ENCODE results near the gene MAGEA9B. TPM values are rescaled to one million over a fixed set of nuclear protein-coding genes. Genes with fewer than 3 reads are reported as not detected.
"Not testable (repeated sequence)": the region's sequence is repeated elsewhere in the genome, so short reads cannot be mapped to it uniquely, and the experiment has no call there.

The MAGEA9B gene
- not detected for total RNA-seq

GRCh38 chrX:149587359-149587758, at the start of gene MAGEA9B:
Gene MAGEA9B (minus strand): TSS chrX:149587459. CDS start chrX:149583179, 4,280 bp downstream.
- not testable (repeated sequence) for DNase-seq

- DNase-seq, result no peak
Measured at GRCh38 chrX:149633511-149633910, 46.3 kb upstream of the MAGEA9B start.

- DNase-seq, result peak; percentile 80
Measured at GRCh38 chrX:149631234-149632165, 44.2 kb upstream of the MAGEA9B start, which contains the start of gene TMEM185A. Gene TMEM185A (minus strand): TSS chrX:149631792. CDS start chrX:149631580, 212 bp downstream.

- DNase-seq, result peak; percentile 42
Measured at GRCh38 chrX:149630681-149631233, 43.5 kb upstream of the MAGEA9B start.

- peak; percentile 0 for DNase-seq
Measured at GRCh38 chrX:149629730-149630387, 42.6 kb upstream of the MAGEA9B start.

GRCh38 chrX:149628768-149629167, 41.5 kb upstream of the MAGEA9B start:
- DNase-seq, result no peak

GRCh38 chrX:149628280-149628679, 41.0 kb upstream of the MAGEA9B start:
- no peak for DNase-seq

GRCh38 chrX:149626829-149627228, 39.6 kb upstream of the MAGEA9B start:
- not testable (repeated sequence) for DNase-seq

GRCh38 chrX:149619662-149620061, 32.4 kb upstream of the MAGEA9B start:
- not testable (repeated sequence) for DNase-seq

- DNase-seq, result no peak
Measured at GRCh38 chrX:149618871-149619270, 31.6 kb upstream of the MAGEA9B start.

- DNase-seq, result no peak
Measured at GRCh38 chrX:149611623-149612175, 24.4 kb upstream of the MAGEA9B start.

GRCh38 chrX:149610511-149610910, 23.3 kb upstream of the MAGEA9B start:
- DNase-seq, result no peak

- DNase-seq, result no peak
Measured at GRCh38 chrX:149607699-149608098, 20.4 kb upstream of the MAGEA9B start.

- DNase-seq, result not testable (repeated sequence)
Measured at GRCh38 chrX:149605248-149605885, 18.1 kb upstream of the MAGEA9B start.

GRCh38 chrX:149598603-149599002, 11.3 kb upstream of the MAGEA9B start:
- DNase-seq, result not testable (repeated sequence)

- DNase-seq, result not testable (repeated sequence)
Measured at GRCh38 chrX:149595943-149596342, 8.7 kb upstream of the MAGEA9B start.

- DNase-seq, result not testable (repeated sequence)
Measured at GRCh38 chrX:149595214-149595613, 8.0 kb upstream of the MAGEA9B start, which contains the start of gene HSFX2. Gene HSFX2 (minus strand): TSS chrX:149595314. CDS start chrX:149594700, 614 bp downstream.

- DNase-seq, result not testable (repeated sequence)
Measured at GRCh38 chrX:149590993-149591392, 3.7 kb upstream of the MAGEA9B start.

- DNase-seq, result not testable (repeated sequence)
Measured at GRCh38 chrX:149585631-149586030, 1.6 kb downstream of the MAGEA9B start.

- not testable (repeated sequence) for DNase-seq
Measured at GRCh38 chrX:149573456-149573855, 13.8 kb downstream of the MAGEA9B start.

GRCh38 chrX:149572743-149573142, 14.5 kb downstream of the MAGEA9B start:
- DNase-seq, result no peak

GRCh38 chrX:149571770-149572169, 15.5 kb downstream of the MAGEA9B start:
- DNase-seq, result no peak

Measured in tongue (tissue), 2 donors.